GM18520 (cell line): ENCODE measurements around the gene TMEM45A.
A peak's percentile ranks its signal among the peaks of the same experiment; 100 is the strongest.
"Not testable (repeated sequence)": the region's sequence is repeated elsewhere in the genome, so short reads cannot be mapped to it uniquely, and the experiment has no call there.

Experiments used
- ATAC-seq: cut with Tn5 transposase; IDR thresholded peaks from one replicate; pipeline ENCODE4 v1.9.1; 2021; ENCODE audit not compliant: unreplicated experiment

The TMEM45A gene

GRCh38 chr3:100482176-100482575 is 10.2 kb upstream of the TMEM45A start:
- ATAC-seq, result no peak

- no peak for ATAC-seq
Observed at GRCh38 chr3:100483529-100483928, 8.9 kb upstream of the TMEM45A start.

GRCh38 chr3:100486808-100487207 is 5.6 kb upstream of the TMEM45A start:
- ATAC-seq, result no peak

- no peak for ATAC-seq
Observed at GRCh38 chr3:100489118-100489517, 3.3 kb upstream of the TMEM45A start.

- ATAC-seq, result peak; percentile 30
Observed at GRCh38 chr3:100496711-100497261, 4.4 kb downstream of the TMEM45A start.

GRCh38 chr3:100499651-100500050 is 7.2 kb downstream of the TMEM45A start:
- no peak for ATAC-seq

GRCh38 chr3:100500320-100500880 is 8.0 kb downstream of the TMEM45A start:
- no peak for ATAC-seq

- no peak for ATAC-seq
Observed at GRCh38 chr3:100503448-100503847, 11.0 kb downstream of the TMEM45A start.

- no peak for ATAC-seq
Observed at GRCh38 chr3:100506355-100506754, 13.9 kb downstream of the TMEM45A start.

- not testable (repeated sequence) for ATAC-seq
Observed at GRCh38 chr3:100509818-100510217, 17.4 kb downstream of the TMEM45A start.

- ATAC-seq, result no peak
Observed at GRCh38 chr3:100516232-100516631, 23.8 kb downstream of the TMEM45A start.

GRCh38 chr3:100516838-100517237 is 24.4 kb downstream of the TMEM45A start:
- ATAC-seq, result no peak

- ATAC-seq, result no peak
Observed at GRCh38 chr3:100517276-100517675, 24.9 kb downstream of the TMEM45A start.

- no peak for ATAC-seq
Observed at GRCh38 chr3:100518244-100518643, 25.8 kb downstream of the TMEM45A start.

GRCh38 chr3:100518983-100519382 is 26.6 kb downstream of the TMEM45A start:
- ATAC-seq, result no peak

- ATAC-seq, result peak; percentile 91
Observed at GRCh38 chr3:100521439-100521845, 29.0 kb downstream of the TMEM45A start.

GRCh38 chr3:100522125-100522524 is 29.7 kb downstream of the TMEM45A start:
- no peak for ATAC-seq

GRCh38 chr3:100523050-100523760 is 30.8 kb downstream of the TMEM45A start:
- ATAC-seq, result no peak

GRCh38 chr3:100525753-100526612 is 33.6 kb downstream of the TMEM45A start:
- ATAC-seq, result no peak

GRCh38 chr3:100526613-100527346 is 34.4 kb downstream of the TMEM45A start:
- ATAC-seq, result no peak

- ATAC-seq, result no peak
Observed at GRCh38 chr3:100527347-100527735, 34.9 kb downstream of the TMEM45A start.
